ENCODE measurements around the gene RTN4IP1.

GRCh38 chr6:106557837-106558236, 71.5 kb downstream of the RTN4IP1 start:
- TF ChIP-seq CTCF (IDR thresholded peaks at IDR 0.05; ENCODE audit: poor library complexity, severe bottlenecking) = no peak
- TF ChIP-seq REST (IDR thresholded peaks at IDR 0.05; ENCODE audit: borderline replicate concordance) = no peak
